LNCAP (cell line): Measurements from ENCODE around the gene GPR141.

Source experiments
- CTCF ChIP-seq: fragments of 450-650 bp; IDR thresholded peaks from 2 replicates; pipeline ENCODE4 v1.5.1; 2017; ENCODE audit warnings: mild to moderate bottlenecking

The GPR141 gene

GRCh38 chr7:37694208-37695094, 10.9 kb downstream of the GPR141 start:
- no peak for TF ChIP-seq CTCF

DNA sequence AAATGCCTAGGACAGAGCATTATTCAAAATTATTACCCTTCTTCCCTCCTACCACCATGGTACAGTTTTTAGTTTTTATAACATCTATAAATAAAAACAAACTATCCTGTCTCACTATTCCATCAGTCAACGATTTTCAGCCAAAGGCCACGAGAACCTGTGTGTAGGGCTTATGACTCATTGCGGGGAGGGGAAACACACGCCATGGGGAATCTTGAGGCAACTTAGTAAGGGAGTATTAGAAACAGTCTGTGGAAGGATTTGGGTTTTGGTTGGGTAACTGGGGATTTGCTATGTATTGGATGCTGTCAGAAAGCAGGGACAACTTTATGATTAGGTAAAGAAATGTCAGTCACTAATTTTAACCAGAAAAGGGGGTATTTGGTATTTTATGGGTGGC, 14.7 kb downstream of the GPR141 start:
- TF ChIP-seq CTCF: no peak

- no peak for TF ChIP-seq CTCF
Measured at GRCh38 chr7:37698782-37699181, 15.2 kb downstream of the GPR141 start.

DNA sequence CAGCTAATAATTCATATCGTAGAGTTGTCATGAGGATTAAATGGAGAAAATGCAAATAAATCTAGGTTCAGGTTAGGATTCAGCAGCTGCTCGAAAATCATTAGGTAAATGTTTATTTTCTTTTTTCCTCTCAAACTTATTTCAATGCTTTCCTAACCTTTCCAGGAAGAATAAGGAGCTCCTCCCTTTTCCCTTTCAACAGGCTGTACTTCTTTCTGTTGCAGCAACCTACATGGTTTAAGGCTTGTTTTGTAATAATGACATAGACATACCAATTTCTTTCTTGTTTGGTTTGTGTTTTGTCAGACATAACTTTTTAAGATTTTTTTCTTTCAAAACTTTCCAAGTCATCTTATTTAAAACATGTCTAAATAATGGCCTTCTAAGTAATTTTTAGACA, 18.2 kb downstream of the GPR141 start:
- no peak for TF ChIP-seq CTCF

DNA sequence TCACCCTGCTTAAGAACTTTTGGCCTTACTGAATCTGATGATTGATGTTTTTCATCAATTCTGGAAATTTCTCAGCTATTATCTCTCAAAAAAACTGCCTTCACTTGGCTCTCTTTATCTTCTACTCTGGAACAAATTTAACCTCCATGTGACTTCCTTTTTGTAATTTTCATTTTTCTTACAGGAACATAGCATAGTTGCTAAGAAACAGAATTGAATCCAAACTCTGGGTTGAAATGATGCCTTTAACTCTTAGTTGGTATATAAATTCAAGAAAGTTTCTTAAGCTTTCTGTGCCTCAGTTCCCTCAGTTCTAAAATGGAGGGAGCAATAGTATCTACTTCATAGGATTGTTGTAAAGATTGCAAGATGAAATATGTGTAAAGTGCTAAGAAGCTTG, 19.8 kb downstream of the GPR141 start:
- no peak for TF ChIP-seq CTCF

DNA sequence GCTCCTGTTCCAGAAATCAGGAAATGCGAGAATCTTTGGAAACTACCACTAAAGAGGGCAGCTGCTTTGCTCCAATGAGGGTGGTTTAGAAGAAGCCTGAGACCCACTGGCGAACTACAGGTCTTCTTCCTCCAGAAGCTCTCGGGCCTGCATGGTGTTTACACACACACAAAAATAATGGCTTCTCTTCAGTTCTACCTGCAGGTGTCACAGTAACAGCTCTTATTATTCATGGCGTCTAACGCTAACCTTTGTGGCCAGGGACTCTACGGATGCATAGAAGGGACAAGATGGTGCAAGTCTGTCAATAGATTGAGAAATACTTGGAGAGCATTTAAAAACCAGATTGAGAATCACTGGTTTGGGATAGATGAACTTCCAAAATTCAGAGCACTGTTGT, 22.4 kb downstream of the GPR141 start:
- TF ChIP-seq CTCF: no peak

DNA sequence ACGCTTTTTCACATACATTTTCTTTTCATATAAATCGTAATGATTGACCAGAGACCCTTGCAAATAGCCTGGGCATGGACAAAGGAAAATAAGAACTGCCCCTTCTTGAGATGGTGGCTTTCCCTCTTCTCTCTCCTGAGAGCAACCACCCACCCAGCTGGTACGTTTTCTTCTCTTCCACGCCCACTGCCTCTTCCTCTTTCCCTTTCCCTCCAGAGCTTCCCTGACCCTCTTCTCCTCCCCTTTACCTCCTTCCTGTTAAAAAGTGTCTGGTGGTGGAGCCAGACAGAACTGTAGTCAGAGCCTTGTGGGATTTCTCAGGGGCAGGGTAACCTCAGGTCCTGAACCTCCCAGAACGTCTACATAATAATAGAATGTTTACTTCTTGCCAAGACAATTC, 23.2 kb downstream of the GPR141 start:
- TF ChIP-seq CTCF: no peak
